SK-N-SH (cell line): ENCODE measurements around the gene MIGA1. TPM values are rescaled to one million over a fixed set of nuclear protein-coding genes. Genes with fewer than 3 reads are reported as not detected.

Source experiments
- CTCF ChIA-PET: fragments of 300-600, 350-600 bp; formaldehyde crosslinking; extraction: SDS; loops from one replicate; lab custom pipeline; 2021; lab: Yijun Ruan, JAX
- POLR2A ChIA-PET: fragments of 350-600 bp; sonication (Branson Sonifier 250); formaldehyde crosslinking; extraction: SDS; loops from one replicate; lab custom pipeline; 2020; ENCODE audit warnings: antibody characterized with exemption, inconsistent platforms; lab: Yijun Ruan, JAX
- DNase-seq: peaks from one replicate; pipeline ENCODE4 v3.0.0; 2012
- H2AFZ ChIP-seq: fragments of 200-600 bp; sonication (generic); 2 replicates; pipeline ENCODE4 v1.8.1; 2016; ENCODE audit warnings: antibody characterized with exemption, mild to moderate bottlenecking, low read depth
- H3F3A ChIP-seq: fragments of 200-600 bp; sonication (generic); replicated peaks from 2 replicates; pipeline ENCODE3; 2016; ENCODE audit warnings: antibody characterized with exemption, mild to moderate bottlenecking; ENCODE audit not compliant: insufficient read depth
- H3K27ac ChIP-seq, 2 experiments: fragments of 200-500 bp in 1 of 2; fragments of 200-600 bp in 1 of 2; sonication (Bioruptor generic) in 1 of 2; sonication (generic), shearing (Covaris generic) in 1 of 2; 2 replicates each; pipeline versions ENCODE4 v1.5.1 to v1.6.1; 2014 to 2016; ENCODE audit warnings: low read depth in 2 of 2, inconsistent platforms in 1 of 2, low read length in 1 of 2, mild to moderate bottlenecking in 1 of 2, mixed read lengths in 1 of 2
- H3K27me3 ChIP-seq: fragments of 200-600 bp; sonication (generic), shearing (Covaris generic); 2 replicates; pipeline ENCODE4 v1.6.1; 2016; ENCODE audit warnings: mixed run types; ENCODE audit not compliant: insufficient read depth
- H3K36me3 ChIP-seq, 2 experiments: fragments of 200-500 bp in 1 of 2; fragments of 200-600 bp in 1 of 2; sonication (Bioruptor generic) in 1 of 2; sonication (generic) in 1 of 2; replicated peaks in 1 of 2; 2 replicates each; pipeline versions ENCODE3 to v1.5.1; 2014 to 2016; ENCODE audit warnings: low read length in 1 of 2, mild to moderate bottlenecking in 1 of 2; ENCODE audit not compliant: insufficient read depth in 2 of 2, control insufficient read depth in 1 of 2
- H3K4me1 ChIP-seq, 2 experiments: fragments of 200-500 bp in 1 of 2; fragments of 200-600 bp in 1 of 2; sonication (Bioruptor generic) in 1 of 2; sonication (generic), shearing (Covaris generic) in 1 of 2; 2 replicates each; pipeline versions ENCODE4 v1.5.1 to v1.6.1; 2014 to 2016; ENCODE audit warnings: low read depth in 1 of 2, low read length in 1 of 2, mixed run types in 1 of 2; ENCODE audit not compliant: insufficient read depth in 2 of 2, control insufficient read depth in 1 of 2
- H3K4me2 ChIP-seq: fragments of 200-600 bp; sonication (generic), shearing (Covaris generic); 2 replicates; pipeline ENCODE4 v1.6.1; 2017; ENCODE audit warnings: mixed run types
- H3K4me3 ChIP-seq, 2 experiments: fragments of 200-500 bp in 1 of 2; fragments of 200-600 bp in 1 of 2; sonication (Bioruptor generic) in 1 of 2; sonication (generic), shearing (Covaris generic) in 1 of 2; 2 replicates each; pipeline versions ENCODE4 v1.5.1 to v1.8.1; 2014 to 2016; ENCODE audit warnings: low read depth in 2 of 2, inconsistent platforms in 1 of 2, low read length in 1 of 2, mild to moderate bottlenecking in 1 of 2, mixed read lengths in 1 of 2, moderate library complexity in 1 of 2
- H3K79me2 ChIP-seq: fragments of 200-600 bp; sonication (generic); 2 replicates; pipeline ENCODE4 v1.8.1; 2017; ENCODE audit warnings: mild to moderate bottlenecking; ENCODE audit not compliant: insufficient read depth
- H3K9ac ChIP-seq: fragments of 200-600 bp; sonication (generic); 2 replicates; pipeline ENCODE4 v1.6.1; 2017; ENCODE audit warnings: mixed run types
- H3K9me2 ChIP-seq: fragments of 200-600 bp; sonication (generic); 2 replicates; pipeline ENCODE4 v1.6.1; 2017; ENCODE audit warnings: mixed run types
- H3K9me3 ChIP-seq: fragments of 200-600 bp; sonication (generic); 2 replicates; pipeline ENCODE4 v1.6.1; 2017; ENCODE audit warnings: mixed run types, mild to moderate bottlenecking, moderate library complexity
- H4K20me1 ChIP-seq: fragments of 200-600 bp; sonication (generic); 2 replicates; pipeline ENCODE4 v1.6.1; 2017; ENCODE audit warnings: mild to moderate bottlenecking, mixed run types; ENCODE audit not compliant: insufficient read depth
- CHD2 ChIP-seq: fragments of 150-350 bp; IDR thresholded peaks from 2 replicates; pipeline ENCODE4 v1.6.1; 2018; ENCODE audit warnings: low read length; ENCODE audit not compliant: partially characterized antibody
- ELF1 ChIP-seq: IDR thresholded peaks from 2 replicates; pipeline ENCODE4 v1.4.0; 2012
- EP300 ChIP-seq, 2 experiments: IDR thresholded peaks; 2 replicates each; pipeline versions ENCODE4 v1.4.0 to v1.6.1; 2012; ENCODE audit warnings: borderline replicate concordance in 1 of 2, low read depth in 1 of 2, low read length in 1 of 2
- FOSL2 ChIP-seq: IDR thresholded peaks from 2 replicates; pipeline ENCODE4 v1.4.0; 2012; ENCODE audit warnings: low read depth, mild to moderate bottlenecking, moderate library complexity, borderline replicate concordance
- FOXJ3 ChIP-seq: sonication (generic); formaldehyde crosslinking; IDR thresholded peaks from 2 replicates; pipeline ENCODE4 v1.5.1; 2020; ENCODE audit warnings: mild to moderate bottlenecking, missing genetic modification reagents
- FOXM1 ChIP-seq: IDR thresholded peaks from 2 replicates; pipeline ENCODE4 v1.4.0; 2012; ENCODE audit warnings: low read depth, mild to moderate bottlenecking
- GABPA ChIP-seq: IDR thresholded peaks from 2 replicates; pipeline ENCODE4 v1.4.0; 2012; ENCODE audit warnings: low read depth, mild to moderate bottlenecking
- JUND ChIP-seq: IDR thresholded peaks from 2 replicates; pipeline ENCODE4 v1.4.0; 2012
- MEF2A ChIP-seq: IDR thresholded peaks from 2 replicates; pipeline ENCODE4 v1.4.0; 2012; ENCODE audit warnings: low read depth, borderline replicate concordance
- PBX3 ChIP-seq: IDR thresholded peaks from 2 replicates; pipeline ENCODE4; 2012
- POLR2AphosphoS5 ChIP-seq: IDR thresholded peaks from 2 replicates; pipeline ENCODE4 v1.6.1; 2012; ENCODE audit warnings: low read depth, low read length
- REST ChIP-seq: IDR thresholded peaks from 2 replicates; pipeline ENCODE4 v1.6.1; 2012; ENCODE audit warnings: mild to moderate bottlenecking, low read depth, low read length, moderate library complexity
- RFX5 ChIP-seq: IDR thresholded peaks from 2 replicates; pipeline ENCODE4 v1.6.1; 2012; ENCODE audit warnings: mild to moderate bottlenecking, improper control_type of control experiment, low read length
- RXRA ChIP-seq: IDR thresholded peaks from 2 replicates; pipeline ENCODE4 v1.4.0; 2012; ENCODE audit warnings: low read depth, mild to moderate bottlenecking, borderline replicate concordance
- SIN3A ChIP-seq: IDR thresholded peaks from 2 replicates; pipeline ENCODE4 v1.6.1; 2012; ENCODE audit warnings: low read depth, mild to moderate bottlenecking, low read length, moderate library complexity, borderline replicate concordance
- TCF12 ChIP-seq: IDR thresholded peaks from 2 replicates; pipeline ENCODE4 v1.4.0; 2012
- TEAD4 ChIP-seq: IDR thresholded peaks from 2 replicates; pipeline ENCODE4 v1.4.0; 2012; ENCODE audit warnings: mild to moderate bottlenecking, borderline replicate concordance; ENCODE audit not compliant: insufficient read depth
- YY1 ChIP-seq: IDR thresholded peaks from 2 replicates; pipeline ENCODE4 v1.4.0; 2012; ENCODE audit warnings: low read depth, mild to moderate bottlenecking
- WGBS: methylation state at CpG from one replicate; pipeline ENCODE4 v1.1.6; 2017; ENCODE audit warnings: low lambda C conversion rate; 5-methylcytosine and 5-hydroxymethylcytosine counted together
- polyA plus RNA-seq, 3 experiments: library from polyadenylated mRNA; depleted of rRNA; stranded (reverse); fragments of >200 nt; gene quantifications; 2 replicates each; pipeline ENCODE4 v1.2.3, GENCODE V29; 2012
- TF ChIP-seq, protein P1 (sequence below): fragments of 150-350 bp; IDR thresholded peaks from 2 replicates; pipeline ENCODE4 v1.6.1; 2016; ENCODE audit warnings: mild to moderate bottlenecking, low read depth, low read length
- TF ChIP-seq, protein P2 (sequence below): fragments of 150-350 bp; IDR thresholded peaks from 2 replicates; pipeline ENCODE4 v1.6.1; 2017; ENCODE audit warnings: antibody characterized with exemption, low read length, low read depth, borderline replicate concordance

Gene MIGA1
- polyA plus RNA-seq, 1 of the 3 experiments (the other 2 are of a cell fraction): 2.5 TPM

DNA sequence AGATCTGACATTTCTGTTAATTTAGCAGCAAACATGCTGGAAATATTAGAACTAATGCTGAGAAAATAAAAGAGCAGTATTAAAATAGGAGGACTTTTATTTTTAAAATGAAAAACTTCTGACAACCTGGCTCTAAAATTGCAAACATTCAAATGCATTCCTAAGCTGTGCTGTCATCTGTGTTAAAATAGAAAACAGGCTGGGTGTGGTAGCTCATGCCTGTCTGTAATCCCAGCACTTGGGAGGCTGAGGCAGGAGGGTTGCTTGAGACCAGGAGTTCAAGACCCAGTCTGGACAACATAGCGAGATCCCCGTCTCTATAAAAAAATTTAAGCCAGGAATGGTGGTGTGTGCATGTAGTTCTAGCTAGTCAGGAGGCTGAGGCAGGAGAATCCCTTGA, 44.6 kb downstream of the MIGA1 start:
- H3K27me3 ChIP-seq: no peaks in the 10 kb centered on the region
- H3K9me3 ChIP-seq: no peaks in the 10 kb centered on the region
- H3K36me3 ChIP-seq: peaks cover 17 to 55% of the 10 kb centered on the region in 2 experiments
- 92% methylated on average over 2 of the region's 2 CpGs for WGBS
- TF ChIP-seq PBX3 (no peak), FOSL2 (no peak), ELF1 (no peak), REST (no peak), JUND (peak; percentile 44), MEF2A (peak; percentile 92), TCF12 (peak; percentile 35; the same call in 1 of the 2 replicates)
- TF ChIP-seq, all 33 proteins: peak for 3
- ChIA-PET CTCF (interaction anchor here (0.6 to 2.1 kb wide), 5 partner anchors 9 to 316 kb away, joined by 3 to 4 read pairs (median 3); no protein-coding TSS in a partner anchor), POLR2A (no interaction called here)
- Histone ChIP-seq H3K4me1 (peaks cover 0 to 10% of the 10 kb centered on the region in 2 experiments; a peak in 1 of 4 replicates), H3K9me2 (no peaks in the 10 kb centered on the region), H3K4me3 (no peak overlapping the region), H3K27ac (peak overlapping the region in 1 of 2 experiments; percentile 63; a peak in 2 of 4 replicates), H3K9ac (no peak overlapping the region; the same call in 1 of the 2 replicates), H4K20me1 (no peaks in the 10 kb centered on the region), H2AFZ (no peak overlapping the region), H3K79me2 (peaks cover 14% of the 10 kb centered on the region; the same call in 1 of the 2 replicates), H3F3A (peaks cover 32% of the 10 kb centered on the region), H3K4me2 (no peak overlapping the region)
- DNase-seq: no peak

DNA sequence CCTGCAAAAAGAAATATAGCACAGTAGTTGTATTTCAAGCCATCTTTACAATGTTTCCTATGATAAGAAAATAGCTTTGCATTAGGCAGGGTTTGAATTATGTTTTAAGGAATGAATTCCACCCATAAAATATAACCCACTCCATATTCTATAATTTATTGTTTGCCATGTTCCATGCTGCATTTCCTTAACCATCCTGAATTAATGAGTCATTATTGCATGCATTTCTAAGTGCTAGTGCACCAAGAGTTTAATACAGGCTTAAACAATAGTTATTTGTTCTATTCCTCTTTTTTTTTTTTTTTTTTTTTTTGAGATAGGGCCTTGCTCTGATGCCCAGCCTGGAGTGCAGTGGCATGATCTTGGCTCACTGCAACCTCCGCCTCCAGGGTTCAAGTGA, 45.2 kb downstream of the MIGA1 start:
- ChIA-PET POLR2A (no interaction called here), CTCF (interaction anchor here (1.3 to 2.1 kb wide), 2 partner anchors 76 to 290 kb away, joined by 3 to 4 read pairs; no protein-coding TSS in a partner anchor)
- Histone ChIP-seq H3K4me2 (no peak overlapping the region; the same call in 1 of the 2 replicates), H3F3A (peaks cover 32% of the 10 kb centered on the region), H2AFZ (no peak overlapping the region), H3K9me2 (no peaks in the 10 kb centered on the region), H3K79me2 (peaks cover 16% of the 10 kb centered on the region; the same call in 1 of the 2 replicates), H3K4me3 (no peak overlapping the region), H3K27ac (peak overlapping the region in 1 of 2 experiments; percentile 63; a peak in 2 of 4 replicates), H3K27me3 (no peaks in the 10 kb centered on the region), H3K9ac (no peak overlapping the region), H3K9me3 (no peaks in the 10 kb centered on the region), H4K20me1 (no peaks in the 10 kb centered on the region), H3K36me3 (peaks cover 16 to 55% of the 10 kb centered on the region in 2 experiments), H3K4me1 (peaks cover 0 to 13% of the 10 kb centered on the region in 2 experiments; a peak in 1 of 4 replicates)
- WGBS: 75% methylated on average over 1 of the region's 1 CpG
- no peak for DNase-seq
- no peak for TF ChIP-seq EP300 (IDR thresholded peaks at IDR 0.05; ENCODE audit: borderline replicate concordance in 1 of 2, low read depth in 1 of 2, low read length in 1 of 2)
- TF ChIP-seq, protein P1, sequence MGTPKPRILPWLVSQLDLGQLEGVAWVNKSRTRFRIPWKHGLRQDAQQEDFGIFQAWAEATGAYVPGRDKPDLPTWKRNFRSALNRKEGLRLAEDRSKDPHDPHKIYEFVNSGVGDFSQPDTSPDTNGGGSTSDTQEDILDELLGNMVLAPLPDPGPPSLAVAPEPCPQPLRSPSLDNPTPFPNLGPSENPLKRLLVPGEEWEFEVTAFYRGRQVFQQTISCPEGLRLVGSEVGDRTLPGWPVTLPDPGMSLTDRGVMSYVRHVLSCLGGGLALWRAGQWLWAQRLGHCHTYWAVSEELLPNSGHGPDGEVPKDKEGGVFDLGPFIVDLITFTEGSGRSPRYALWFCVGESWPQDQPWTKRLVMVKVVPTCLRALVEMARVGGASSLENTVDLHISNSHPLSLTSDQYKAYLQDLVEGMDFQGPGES: no peak
- TF ChIP-seq, protein P2, sequence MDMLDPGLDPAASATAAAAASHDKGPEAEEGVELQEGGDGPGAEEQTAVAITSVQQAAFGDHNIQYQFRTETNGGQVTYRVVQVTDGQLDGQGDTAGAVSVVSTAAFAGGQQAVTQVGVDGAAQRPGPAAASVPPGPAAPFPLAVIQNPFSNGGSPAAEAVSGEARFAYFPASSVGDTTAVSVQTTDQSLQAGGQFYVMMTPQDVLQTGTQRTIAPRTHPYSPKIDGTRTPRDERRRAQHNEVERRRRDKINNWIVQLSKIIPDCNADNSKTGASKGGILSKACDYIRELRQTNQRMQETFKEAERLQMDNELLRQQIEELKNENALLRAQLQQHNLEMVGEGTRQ: no peak
- no peak for TF ChIP-seq YY1
- no peak for TF ChIP-seq ELF1
- no peak for TF ChIP-seq RXRA
- no peak for TF ChIP-seq CHD2
- no peak for TF ChIP-seq POLR2AphosphoS5
- no peak for TF ChIP-seq TEAD4
- no peak for TF ChIP-seq PBX3
- TF ChIP-seq FOXJ3 (CRISPR knock-in tag): no peak
- TF ChIP-seq RFX5: no peak
- no peak for TF ChIP-seq FOSL2
- no peak for TF ChIP-seq GABPA
- no peak for TF ChIP-seq SIN3A
- no peak for TF ChIP-seq FOXM1
